Fibroblast of skin of left biceps (primary cell): ENCODE measurements around the gene MPP7.

Source experiments
- DNase-seq, 2 experiments: peaks; one replicate each; pipeline ENCODE4 v3.0.0-alpha.2; 2013; ENCODE audit warnings: low read depth in 2 of 2

The MPP7 gene

GRCh38 chr10:28269842-28270456 lies 32.9 kb downstream of the MPP7 start:
- no peak for DNase-seq

GRCh38 chr10:28266449-28267224 lies 36.2 kb downstream of the MPP7 start:
- no peak for DNase-seq

GRCh38 chr10:28263136-28263857 lies 39.6 kb downstream of the MPP7 start:
- no peak for DNase-seq

- no peak for DNase-seq
Observed at GRCh38 chr10:28256776-28257175, 46.1 kb downstream of the MPP7 start.

GRCh38 chr10:28254290-28254985 lies 48.4 kb downstream of the MPP7 start:
- peak; percentile 20 to 28 for DNase-seq

- DNase-seq = no peak
Observed at GRCh38 chr10:28253169-28253785, 49.6 kb downstream of the MPP7 start.
